Limb (tissue), 2 donors: Measurements from ENCODE around the gene KCNT1.

Experiments
- DNase-seq, 2 donors: peaks; one replicate each; pipeline ENCODE4 v3.0.0-alpha.2; 2016; ENCODE audit errors: extremely low spot score in 2 of 2

Gene KCNT1

GRCh38 chr9:135724186-135724787 lies 22.3 kb downstream of the KCNT1 start:
- DNase-seq: no peak

DNA sequence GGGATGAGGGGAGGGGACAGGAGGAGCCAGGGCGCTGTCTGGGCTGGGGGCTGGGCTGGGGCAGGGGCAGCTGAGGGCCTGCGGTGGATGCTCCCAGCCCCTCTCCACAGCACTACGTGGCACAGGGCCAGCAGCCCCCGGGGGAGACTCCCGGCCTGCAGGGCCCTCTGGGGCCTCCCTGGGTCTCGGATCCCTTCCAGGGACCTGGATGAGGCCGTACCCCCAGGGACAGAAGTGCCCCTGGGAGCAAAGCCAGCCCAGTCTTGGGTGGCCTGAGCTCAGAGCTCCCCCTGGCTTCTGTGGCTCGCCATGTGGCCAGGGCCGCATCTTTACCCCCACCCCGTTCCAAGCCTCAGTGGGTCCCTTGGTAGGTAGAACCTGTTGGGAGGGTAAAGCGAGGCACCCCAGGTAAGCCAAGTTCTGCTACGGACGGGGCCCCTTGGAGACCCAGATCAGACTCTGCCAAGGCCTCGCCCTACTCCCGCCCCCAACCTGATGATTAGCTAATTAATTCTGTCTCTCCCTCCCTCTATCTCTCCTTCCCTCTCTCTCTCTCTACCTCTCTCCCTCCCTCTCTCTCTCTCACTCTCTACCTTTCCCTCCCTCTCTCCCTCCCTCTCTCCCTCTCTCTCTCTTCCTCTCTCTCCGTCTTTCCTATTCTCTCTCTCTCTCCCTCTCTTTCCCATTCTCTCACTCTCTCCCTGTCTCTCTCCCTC lies 24.3 kb downstream of the KCNT1 start:
- DNase-seq: no peak

DNA sequence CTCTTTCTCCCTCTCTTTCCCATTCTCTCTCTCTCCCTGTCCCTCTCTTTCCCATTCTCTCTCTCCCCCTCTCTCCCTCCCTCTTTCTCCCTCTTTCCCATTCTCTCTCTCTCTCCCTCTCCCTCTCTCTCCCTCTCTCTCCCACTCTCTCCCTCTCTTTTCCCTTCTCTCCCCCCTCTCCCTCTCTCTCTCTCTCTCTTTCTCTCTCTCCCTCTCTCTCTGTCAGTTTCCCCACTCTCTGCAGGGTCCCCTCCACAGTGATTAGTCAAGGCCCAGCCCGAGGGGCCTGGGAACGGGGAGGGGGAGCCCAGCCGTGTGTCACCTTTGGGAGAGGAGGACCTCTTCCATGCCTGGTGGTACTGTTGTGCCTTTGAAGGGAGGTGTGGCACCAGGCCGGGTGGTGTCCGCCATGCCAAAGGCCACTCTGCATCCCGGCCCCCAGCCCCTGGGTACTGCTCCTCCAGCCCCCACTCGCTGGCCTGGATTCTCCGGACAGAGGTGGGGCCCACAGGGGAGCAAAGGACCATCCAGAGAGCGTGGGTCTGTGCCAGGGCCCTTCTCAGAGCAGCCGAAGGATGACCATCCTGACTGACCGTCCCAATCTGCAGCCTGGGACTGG lies 25.4 kb downstream of the KCNT1 start:
- DNase-seq: no peak

- DNase-seq: no peak
Observed at GRCh38 chr9:135728436-135729110, 26.6 kb downstream of the KCNT1 start.

DNA sequence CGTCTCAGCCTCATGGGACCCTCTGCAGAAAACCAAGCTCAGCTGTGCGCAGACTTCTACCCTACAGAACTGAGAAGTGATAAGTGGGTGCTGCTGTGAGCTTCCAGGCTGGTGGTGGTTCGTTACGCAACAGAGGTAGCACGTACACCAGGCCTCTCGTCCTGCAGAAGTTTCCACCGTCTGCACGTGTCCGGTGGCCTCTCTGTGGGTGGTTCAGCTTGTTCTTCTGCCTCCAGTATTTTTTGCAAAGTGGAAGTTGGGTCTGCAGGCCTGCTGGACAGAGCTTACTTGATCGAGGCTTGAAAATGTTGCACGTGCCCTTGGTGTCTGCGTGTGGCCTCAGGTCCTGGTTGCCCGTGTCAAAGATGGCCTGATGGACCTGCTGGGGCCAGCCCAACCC lies 27.5 kb downstream of the KCNT1 start:
- no peak for DNase-seq

DNA sequence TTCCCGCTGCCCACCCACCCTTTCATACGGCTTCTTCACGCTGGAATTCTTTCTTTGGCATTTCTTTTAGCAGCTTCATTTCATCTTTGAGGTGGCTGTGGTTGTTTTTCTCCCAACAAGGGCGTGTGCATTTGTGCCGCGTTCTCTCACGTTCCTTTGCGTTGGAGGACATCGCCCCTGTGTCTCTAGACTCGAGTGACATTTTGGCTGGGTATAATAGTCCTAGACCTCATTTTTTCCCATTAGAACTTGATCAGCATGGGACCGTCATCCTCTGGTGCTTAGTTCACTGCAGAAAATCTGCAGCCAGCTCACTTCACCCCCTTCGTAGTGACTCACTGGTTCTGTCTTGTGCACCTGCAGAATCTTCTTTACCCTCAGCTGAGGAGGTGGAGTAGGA lies 29.5 kb downstream of the KCNT1 start:
- no peak for DNase-seq

GRCh38 chr9:135732569-135733257 lies 30.7 kb downstream of the KCNT1 start:
- no peak for DNase-seq

- DNase-seq: no peak
Observed at GRCh38 chr9:135734616-135735144, 32.7 kb downstream of the KCNT1 start.

- no peak for DNase-seq
Observed at GRCh38 chr9:135736272-135736978, 34.4 kb downstream of the KCNT1 start.

DNA sequence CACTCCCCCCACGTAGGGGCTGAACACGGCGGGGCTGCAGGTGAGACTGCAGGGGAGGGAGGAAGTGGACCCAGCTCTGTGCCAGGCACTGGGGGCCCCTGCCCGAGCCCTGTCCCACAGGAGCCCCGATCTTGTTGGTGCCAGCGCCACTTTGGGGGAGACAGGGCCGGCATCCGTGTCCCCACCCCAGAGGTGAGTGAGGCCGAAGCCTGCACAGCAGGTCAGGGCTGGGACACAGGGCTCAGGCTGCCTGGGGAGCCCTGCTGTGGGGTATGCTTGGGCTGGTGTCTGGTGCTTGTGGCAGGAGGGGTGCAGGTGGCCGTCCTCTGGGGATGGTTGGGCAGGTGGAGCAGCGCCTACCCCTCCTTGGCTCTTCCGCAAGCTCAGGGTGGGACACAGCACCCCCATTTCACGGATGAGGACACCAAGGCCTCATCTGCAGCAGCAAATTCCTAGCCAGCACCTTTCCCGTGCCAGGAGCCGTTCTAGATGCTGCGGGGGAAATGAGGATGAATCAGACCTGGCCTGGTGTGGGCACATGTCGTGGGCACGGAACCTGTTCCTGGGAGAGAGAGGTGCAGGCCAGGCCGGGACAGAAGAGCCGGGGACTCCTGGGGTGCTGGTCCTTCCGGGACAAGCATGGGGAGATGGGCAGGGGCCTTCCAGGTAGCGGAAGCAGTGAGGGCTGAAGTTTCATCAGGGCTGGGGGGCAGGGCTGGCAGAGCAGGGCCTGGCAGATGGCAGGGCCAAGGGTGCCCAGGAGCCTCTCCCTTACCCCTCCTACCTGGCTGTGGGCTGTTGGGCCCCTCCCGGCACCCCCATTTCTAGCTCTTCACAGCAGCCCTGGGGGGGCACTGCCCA lies 35.2 kb downstream of the KCNT1 start:
- no peak for DNase-seq

GRCh38 chr9:135737840-135738521 lies 36.0 kb downstream of the KCNT1 start:
- no peak for DNase-seq

DNA sequence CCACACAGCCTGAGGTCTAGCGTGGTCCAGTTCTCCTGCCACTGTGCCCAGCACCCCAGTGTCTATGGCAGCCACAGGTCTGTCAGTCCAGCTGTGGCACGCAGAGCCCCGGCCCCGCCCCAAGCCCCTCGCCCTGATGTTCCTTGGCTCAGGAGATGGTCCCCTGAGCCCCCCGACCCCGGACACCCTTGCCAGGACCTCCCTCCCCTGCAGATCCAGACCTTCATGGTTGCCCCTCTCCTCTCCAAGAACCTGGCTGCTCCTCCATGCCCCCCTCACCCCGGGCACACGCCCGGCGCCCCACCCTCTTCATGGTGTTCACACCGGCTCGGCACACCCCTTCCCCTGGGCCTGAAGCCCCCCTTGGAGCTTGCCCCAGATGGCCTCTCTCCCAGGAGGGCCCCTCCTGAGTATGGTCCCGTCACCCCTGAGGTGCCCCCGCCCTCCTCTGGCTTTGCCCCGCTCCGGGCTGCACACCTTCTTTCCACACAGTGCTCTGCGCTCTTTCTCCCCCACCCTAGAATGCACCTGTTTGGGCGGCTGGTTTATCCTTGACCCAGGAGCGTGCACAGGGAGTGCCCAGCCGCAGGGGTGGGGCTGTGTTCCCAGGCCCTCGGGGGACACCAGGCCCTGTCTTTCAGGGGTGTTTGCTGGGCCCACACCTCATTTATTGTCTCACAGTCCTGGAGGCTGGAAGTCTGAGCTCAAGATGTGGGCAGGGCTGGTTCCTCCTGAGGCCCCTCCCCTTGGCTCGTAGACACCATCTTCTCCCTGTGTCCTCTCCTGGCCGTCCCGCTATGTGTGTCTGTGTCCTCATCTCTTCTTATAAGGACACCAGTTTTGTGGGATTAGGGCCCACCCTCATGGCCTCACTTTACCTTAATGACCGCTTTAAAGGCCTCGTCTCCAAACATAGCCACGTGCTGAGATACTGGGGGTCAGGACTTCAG lies 37.6 kb downstream of the KCNT1 start:
- no peak for DNase-seq

DNA sequence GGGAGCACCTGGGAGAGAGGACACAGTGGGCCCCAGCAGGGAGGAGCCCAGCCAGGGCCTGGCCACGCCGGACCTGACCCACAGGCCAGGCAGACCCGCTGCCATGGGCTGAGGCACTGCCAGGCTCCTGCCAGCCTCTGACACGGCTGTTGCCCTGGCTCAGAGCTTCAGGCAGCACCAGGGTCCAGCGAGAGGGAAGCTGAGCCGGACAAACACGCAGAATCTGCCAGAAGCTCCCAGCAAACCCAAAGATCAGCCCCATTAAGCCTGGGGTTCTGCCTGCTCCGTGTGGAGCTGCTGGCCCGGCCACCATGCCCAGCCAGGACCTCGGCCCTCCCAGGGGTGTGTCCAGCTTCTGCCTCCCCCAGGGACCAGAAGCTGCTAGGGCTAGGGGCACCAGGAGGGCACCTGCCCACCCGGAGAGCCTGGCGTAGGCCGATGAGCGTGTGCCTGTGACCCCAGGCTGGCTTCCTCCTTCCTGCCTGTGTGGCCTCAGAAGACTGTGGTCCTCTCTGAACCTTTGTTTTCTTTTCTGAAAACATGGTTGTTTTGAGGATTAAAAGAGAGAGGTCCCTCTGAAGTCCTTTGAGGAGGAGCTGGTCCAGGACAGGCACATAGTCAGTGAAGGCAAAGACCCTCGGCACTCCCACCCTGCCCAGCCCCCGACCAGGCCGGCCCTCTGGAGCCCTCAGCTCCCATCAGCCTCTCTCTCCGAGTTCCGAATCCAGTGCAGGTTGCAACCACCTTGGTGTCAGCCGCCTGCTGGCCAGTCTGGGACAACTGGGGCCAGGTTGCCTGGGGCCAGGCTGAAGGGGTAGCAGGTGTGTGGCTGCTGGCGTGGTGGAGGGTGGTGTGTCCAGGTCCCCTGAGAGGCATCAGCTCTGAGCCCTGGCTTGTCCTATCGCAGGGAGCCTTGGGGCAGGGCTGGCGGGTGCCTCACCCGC lies 39.6 kb downstream of the KCNT1 start:
- no peak for DNase-seq

GRCh38 chr9:135743021-135743420 lies 41.0 kb downstream of the KCNT1 start:
- DNase-seq: no peak

- DNase-seq: no peak
Observed at GRCh38 chr9:135743546-135744332, 41.8 kb downstream of the KCNT1 start.

- DNase-seq: no peak
Observed at GRCh38 chr9:135744333-135745070, 42.5 kb downstream of the KCNT1 start.
